PC-3 (cell line): ENCODE data around the gene C3orf18. TPM values are rescaled to one million over a fixed set of nuclear protein-coding genes. Genes with fewer than 3 reads are reported as not detected.

ENCODE experiments used
- ATAC-seq: fragments of 200-7000 bp; cut with Tn5 transposase; 2 replicates; pipeline ENCODE4 v1.9.1; 2020; ENCODE audit warnings: mild to moderate bottlenecking, moderate library complexity
- BruUV-seq: library from RNA; stranded (reverse); fragments of 400-500 nt; replicated peaks from 2 replicates; lab custom pipeline; 2021; lab: Mats Ljungman, UMichigan
- CTCF ChIA-PET: fragments of 300-600 bp; sonication (Branson Sonifier 250); formaldehyde crosslinking; loops from one replicate; lab custom pipeline; 2022; ENCODE audit warnings: antibody characterized with exemption; lab: Charles Lee
- POLR2A ChIA-PET: fragments of 300-600 bp; sonication (Branson Sonifier 250); formaldehyde crosslinking; loops from one replicate; lab custom pipeline; 2022; ENCODE audit warnings: antibody characterized with exemption; ENCODE audit not compliant: unreplicated experiment; lab: Charles Lee
- DNase-seq: peaks from one replicate; pipeline ENCODE4 v3.0.0-alpha.2; 2015
- H2AFZ ChIP-seq: fragments of 300-600 bp; sonication (generic); 2 replicates; pipeline ENCODE4 v1.6.0; 2016; ENCODE audit warnings: antibody characterized with exemption, low read length
- H3F3A ChIP-seq: fragments of 300-600 bp; sonication (generic); one replicate; pipeline ENCODE4 v1.6.0; 2017; ENCODE audit warnings: antibody characterized with exemption, low read length, control low read depth, mild to moderate bottlenecking; ENCODE audit not compliant: unreplicated experiment
- H3K27ac ChIP-seq: fragments of 300-600 bp; sonication (generic); 2 replicates; pipeline ENCODE4 v1.5.1; 2016; ENCODE audit warnings: mild to moderate bottlenecking, low read length
- H3K27me3 ChIP-seq: fragments of 300-600 bp; sonication (generic); 2 replicates; pipeline ENCODE4 v1.6.1; 2016; ENCODE audit warnings: low read length, mixed read lengths
- H3K36me3 ChIP-seq: fragments of 300-600 bp; sonication (generic); 2 replicates; pipeline ENCODE4 v1.6.1; 2016; ENCODE audit warnings: low read depth, mixed run types, low read length, mixed read lengths
- H3K4me1 ChIP-seq: fragments of 300-600 bp; sonication (generic); 2 replicates; pipeline ENCODE4 v1.5.1; 2016; ENCODE audit warnings: low read length; ENCODE audit not compliant: insufficient read depth
- H3K4me2 ChIP-seq: fragments of 300-600 bp; sonication (generic); 2 replicates; pipeline ENCODE4 v1.6.0; 2016; ENCODE audit warnings: low read length
- H3K4me3 ChIP-seq: fragments of 300-600 bp; sonication (generic); 2 replicates; pipeline ENCODE4 v1.5.1; 2016; ENCODE audit warnings: mild to moderate bottlenecking, low read length, mixed read lengths
- H3K79me2 ChIP-seq: fragments of 300-600 bp; sonication (generic); 2 replicates; pipeline ENCODE4 v1.6.1; 2017; ENCODE audit warnings: low read length, mixed read lengths
- H3K9ac ChIP-seq: fragments of 300-600 bp; sonication (generic); 2 replicates; pipeline ENCODE4 v1.6.0; 2016; ENCODE audit warnings: mild to moderate bottlenecking, low read length
- H3K9me2 ChIP-seq: fragments of 300-600 bp; sonication (generic); replicated peaks from 2 replicates; pipeline ENCODE4 v1.6.1; 2016; ENCODE audit warnings: mixed run types, low read length, mixed read lengths
- H3K9me3 ChIP-seq: fragments of 300-600 bp; sonication (generic); 2 replicates; pipeline ENCODE4 v1.6.1; 2016; ENCODE audit warnings: low read length, mixed read lengths
- H4K20me1 ChIP-seq: fragments of 300-600 bp; sonication (generic); 2 replicates; pipeline ENCODE4 v1.6.1; 2016; ENCODE audit warnings: low read length, mixed read lengths
- CTCF ChIP-seq: fragments of 300-600 bp; sonication (generic); conservative IDR thresholded peaks from 2 replicates; pipeline ENCODE4 v1.5.1; 2017; ENCODE audit warnings: antibody characterized with exemption, low read depth, mild to moderate bottlenecking, low read length
- EZH2 ChIP-seq: fragments of 300-600 bp; sonication (generic); IDR thresholded peaks from one replicate; pipeline ENCODE4 v1.6.1; 2017; ENCODE audit warnings: antibody characterized with exemption, mild to moderate bottlenecking, low read length; ENCODE audit not compliant: unreplicated experiment
- EZH2phosphoT487 ChIP-seq: fragments of 300-600 bp; sonication (generic); IDR thresholded peaks from 2 replicates; pipeline ENCODE4 v1.6.1; 2018; ENCODE audit warnings: mild to moderate bottlenecking, antibody characterized with exemption, low read length, borderline replicate concordance
- intact Hi-C: fragments of 100-400 bp; cut with micrococcal nuclease; formaldehyde crosslinking; loops from 2 replicates; pipeline ENCODE4 v1.9.0; 2023
- total RNA-seq: library from RNA; depleted of rRNA; stranded (reverse); fragments of >200 nt; gene quantifications from 2 replicates; pipeline ENCODE4 v1.2.3, GENCODE V29; 2014

Gene C3orf18
- total RNA-seq, 1 experiment from 2014 or later = 31.2 TPM

GRCh38 chr3:50539356-50540286 lies 27.9 kb downstream of the C3orf18 start:
- Histone ChIP-seq H3K4me2 (no peak overlapping the region), H3K79me2 (no peaks in the 10 kb centered on the region), H3K4me3 (no peak overlapping the region), H3K27me3 (peaks cover 31% of the 10 kb centered on the region), H4K20me1 (no peaks in the 10 kb centered on the region), H3K9ac (no peak overlapping the region), H3K36me3 (no peaks in the 10 kb centered on the region), H3K4me1 (no peaks in the 10 kb centered on the region), H3K9me2 (no peaks in the 10 kb centered on the region), H3K27ac (no peak overlapping the region), H3K9me3 (no peaks in the 10 kb centered on the region), H3F3A (no peaks in the 10 kb centered on the region), H2AFZ (no peak overlapping the region)
- intact Hi-C loops = no loop called here
- BruUV-seq = no TSS peak
- no peak for TF ChIP-seq EZH2phosphoT487
- TF ChIP-seq EZH2 = no peak
- no peak for TF ChIP-seq CTCF
- ChIA-PET CTCF (interaction anchor here (0.5 kb wide), 2 partner anchors 46 to 193 kb away, joined by 3 to 9 read pairs; no protein-coding TSS in a partner anchor), POLR2A (no interaction called here)
- DNase-seq (no peak), ATAC-seq (no peak)

- BruUV-seq = no TSS peak
- H3K4me2 ChIP-seq = no peak overlapping the region
- DNase-seq (no peak), ATAC-seq (no peak)
- H4K20me1 ChIP-seq = no peaks in the 10 kb centered on the region
- no peaks in the 10 kb centered on the region for H3K9me2 ChIP-seq
- H2AFZ ChIP-seq = no peak overlapping the region
- TF ChIP-seq EZH2 (no peak), CTCF (no peak), EZH2phosphoT487 (no peak)
- no peak overlapping the region for H3K9ac ChIP-seq
- no peaks in the 10 kb centered on the region for H3K36me3 ChIP-seq
- H3K27me3 ChIP-seq = peaks cover 31% of the 10 kb centered on the region
- no peak overlapping the region for H3K4me3 ChIP-seq
- ChIA-PET POLR2A (no interaction called here), CTCF (no interaction called here)
- intact Hi-C loops = no loop called here
- H3K9me3 ChIP-seq = no peaks in the 10 kb centered on the region
- no peaks in the 10 kb centered on the region for H3F3A ChIP-seq
- no peaks in the 10 kb centered on the region for H3K4me1 ChIP-seq
- H3K79me2 ChIP-seq = no peaks in the 10 kb centered on the region
- H3K27ac ChIP-seq = no peak overlapping the region
Observed at GRCh38 chr3:50537421-50538129, 30.0 kb downstream of the C3orf18 start.
